Stimulated activated CD8-positive, alpha-beta memory T cell treated with anti-CD3 and anti-CD28 coated beads, Interleukin-2, amount 100 ng/mL, for 48 hours (primary cell): ENCODE results near the gene PROKR1.

Experiments used
- DNase-seq, 2 donors: peaks; one replicate each; pipeline ENCODE4 v3.0.0-alpha.2; 2020; ENCODE audit warnings: low read depth in 2 of 2

The PROKR1 gene

GRCh38 chr2:68698567-68699377 lies 55.4 kb downstream of the PROKR1 start:
- DNase-seq = no peak

- DNase-seq = no peak
Measured at GRCh38 chr2:68700560-68700959, 57.2 kb downstream of the PROKR1 start.

GRCh38 chr2:68706637-68707036 lies 63.3 kb downstream of the PROKR1 start:
- no peak for DNase-seq
